HG03135 (cell line): ENCODE data around the gene BNIP2.
"Not testable (repeated sequence)": the region's sequence is repeated elsewhere in the genome, so short reads cannot be mapped to it uniquely, and the experiment has no call there.

Experiments used
- ATAC-seq: cut with Tn5 transposase; IDR thresholded peaks from one replicate; pipeline ENCODE4 v1.9.1; 2021; ENCODE audit warnings: mild to moderate bottlenecking, moderate library complexity; ENCODE audit not compliant: unreplicated experiment

The BNIP2 gene

DNA sequence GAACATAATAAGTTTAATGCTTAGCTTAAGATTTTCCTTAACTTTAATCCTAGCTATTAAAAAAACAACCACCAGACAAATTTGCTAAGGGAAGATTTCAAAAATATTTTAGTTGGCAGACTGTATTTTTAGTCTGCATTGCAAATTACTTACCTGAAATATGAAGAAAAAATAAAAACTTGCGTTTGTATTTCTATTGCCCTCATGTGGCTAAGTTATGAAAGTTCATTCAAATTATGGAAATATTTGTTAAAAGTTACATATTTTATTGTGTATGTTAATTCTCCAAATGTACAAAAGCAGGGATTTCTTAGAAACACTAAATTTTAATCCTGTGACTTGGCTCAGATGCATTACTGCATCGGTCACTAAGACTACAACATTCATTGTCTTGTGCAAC is 46.8 kb downstream of the BNIP2 start:
- ATAC-seq = no peak

DNA sequence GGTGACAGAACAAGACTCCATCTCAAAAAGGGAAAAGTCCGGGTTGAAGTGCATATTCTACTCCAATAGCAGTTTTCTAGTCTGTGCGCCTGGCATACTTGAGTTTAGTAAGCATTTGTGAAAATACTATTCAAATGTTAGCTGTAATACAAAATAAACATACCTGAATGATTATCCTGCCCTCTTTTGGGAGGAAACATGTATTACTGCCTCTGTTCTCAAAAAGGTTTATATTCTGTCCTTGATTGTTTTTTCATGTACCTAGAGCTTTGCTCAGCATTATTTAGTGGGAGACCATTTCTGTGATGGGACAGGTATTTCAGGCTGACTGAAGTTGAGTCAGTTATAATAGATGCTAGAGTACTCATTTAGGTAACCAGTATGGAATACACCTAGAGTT is 51.6 kb downstream of the BNIP2 start:
- not testable (repeated sequence) for ATAC-seq

DNA sequence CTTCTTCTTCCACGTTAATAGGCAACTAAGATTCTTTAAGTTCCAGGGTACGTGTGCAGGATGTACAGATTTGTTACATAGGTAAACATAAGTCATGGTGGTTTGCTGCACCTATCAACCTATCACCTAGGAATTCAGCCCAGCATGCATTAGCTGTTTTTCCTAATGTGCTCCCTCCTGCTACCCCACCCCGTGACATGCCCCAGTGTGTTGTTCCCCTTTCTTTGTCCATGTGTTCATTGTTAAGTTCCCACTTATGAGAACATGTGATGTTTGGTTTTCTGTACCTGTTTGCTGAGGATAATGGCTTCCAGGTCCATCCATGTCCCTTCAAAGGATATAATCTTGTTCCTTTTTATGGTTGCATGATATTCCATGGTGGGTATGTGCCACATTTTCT is 52.9 kb downstream of the BNIP2 start:
- no peak for ATAC-seq

DNA sequence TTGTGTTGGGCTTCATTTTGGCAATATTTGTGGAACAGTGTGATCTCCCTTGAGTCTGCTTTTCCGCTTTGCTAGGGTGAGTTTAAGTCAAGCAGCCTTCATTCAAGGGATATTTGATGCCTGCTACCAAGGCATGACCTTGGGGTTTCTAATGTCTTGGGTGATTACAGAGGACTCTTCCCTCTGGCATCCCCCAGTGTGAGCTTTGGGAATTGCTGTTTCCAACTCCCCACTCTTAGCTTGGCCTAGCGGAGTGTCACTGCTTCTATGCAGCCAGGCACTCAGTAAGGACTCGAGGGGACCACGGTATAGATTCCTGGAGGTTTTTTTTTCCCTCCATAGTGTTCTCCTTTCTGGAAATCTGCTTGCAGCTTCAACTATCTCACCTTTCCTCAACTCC is 56.4 kb downstream of the BNIP2 start:
- no peak for ATAC-seq

DNA sequence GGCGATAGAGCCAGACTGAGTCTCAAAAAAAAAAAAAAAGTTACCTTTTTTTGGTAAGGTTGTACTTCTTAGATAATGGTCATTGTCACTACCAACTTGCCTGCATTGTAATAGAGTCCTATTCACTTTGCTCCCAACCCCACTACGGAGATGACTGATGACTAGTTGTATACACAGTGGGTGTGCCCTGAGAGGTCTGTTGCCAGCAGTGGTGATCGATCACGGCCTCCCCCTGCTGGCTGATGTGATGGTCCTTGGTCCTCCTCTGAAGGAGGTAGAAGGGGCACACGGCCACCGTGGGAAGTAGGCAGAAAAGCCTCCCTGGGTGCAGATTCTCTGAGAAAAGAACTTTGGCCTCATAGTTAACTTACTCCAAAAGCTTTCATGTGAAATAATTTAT is 66.8 kb downstream of the BNIP2 start:
- no peak for ATAC-seq

DNA sequence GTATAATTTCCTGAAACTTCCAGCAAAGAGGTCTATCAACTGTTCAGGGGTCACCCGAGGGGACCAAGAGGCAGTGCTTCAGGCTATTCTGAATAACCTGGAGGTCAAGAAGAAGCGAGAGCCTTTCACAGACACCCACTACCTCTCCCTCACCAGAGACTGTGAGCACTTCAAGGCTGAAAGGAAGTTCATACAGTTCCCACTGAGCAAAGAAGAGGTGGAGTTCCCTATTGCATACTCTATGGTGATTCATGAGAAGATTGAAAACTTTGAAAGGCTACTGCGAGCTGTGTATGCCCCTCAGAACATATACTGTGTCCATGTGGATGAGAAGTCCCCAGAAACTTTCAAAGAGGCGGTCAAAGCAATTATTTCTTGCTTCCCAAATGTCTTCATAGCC is 70.7 kb downstream of the BNIP2 start:
- no peak for ATAC-seq

DNA sequence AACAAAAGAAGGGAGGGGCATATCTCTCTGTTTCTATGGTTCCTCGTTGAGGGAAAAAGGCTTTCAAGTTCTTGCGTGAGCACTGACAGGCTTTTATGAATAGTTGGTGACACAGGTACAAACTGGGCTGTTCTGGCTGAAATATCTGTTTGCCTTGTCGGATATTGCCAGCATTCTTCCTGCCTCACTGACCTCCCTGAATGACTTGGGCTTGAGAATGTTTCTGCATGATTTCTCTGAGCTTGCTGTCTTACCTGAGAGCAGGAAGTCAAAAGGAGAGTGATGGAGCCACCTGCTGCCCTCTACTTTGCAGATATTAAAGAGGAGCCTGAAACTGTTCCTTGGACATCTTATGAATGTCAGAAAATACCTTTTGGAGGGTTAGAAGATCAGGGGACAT is 72.7 kb downstream of the BNIP2 start:
- ATAC-seq = no peak

DNA sequence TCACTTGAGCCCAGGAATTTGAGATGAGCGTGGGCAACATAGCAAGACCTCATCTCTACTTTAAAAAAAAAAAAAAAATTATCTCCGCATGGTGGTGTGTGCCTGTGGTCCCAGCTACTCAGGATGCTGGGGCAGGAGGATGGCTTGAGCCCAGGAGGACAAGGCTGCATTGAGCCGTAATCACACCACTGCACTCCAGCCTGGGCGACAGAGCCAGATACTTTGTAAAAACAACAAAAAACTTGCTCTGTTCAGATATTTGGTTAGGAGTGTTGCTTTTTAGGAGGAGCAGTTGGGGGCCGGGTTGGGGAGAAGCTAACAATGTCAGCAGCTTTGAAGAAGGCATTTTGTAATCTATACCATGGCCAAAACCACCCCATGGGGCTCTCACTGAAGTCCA is 73.5 kb downstream of the BNIP2 start:
- ATAC-seq = no peak

DNA sequence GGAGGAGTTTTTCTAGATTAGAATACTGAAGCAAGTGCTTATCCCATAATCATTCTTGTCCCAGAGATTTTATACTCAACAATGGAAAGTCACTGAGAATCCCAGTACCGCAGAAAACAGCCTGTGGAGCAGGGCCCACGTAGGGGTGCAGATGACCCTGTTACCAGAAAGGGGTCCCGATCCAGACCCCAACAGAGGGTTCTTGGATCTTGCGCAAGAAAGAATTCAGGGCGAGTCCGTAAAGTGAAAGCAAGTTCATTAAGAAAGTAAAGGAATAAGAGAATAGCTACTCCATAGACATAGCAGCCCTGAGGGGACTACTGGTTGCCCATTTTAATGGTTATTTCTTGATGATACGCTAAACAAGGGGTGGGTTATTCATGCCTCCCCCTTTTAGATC is 75.0 kb downstream of the BNIP2 start:
- ATAC-seq = no peak

DNA sequence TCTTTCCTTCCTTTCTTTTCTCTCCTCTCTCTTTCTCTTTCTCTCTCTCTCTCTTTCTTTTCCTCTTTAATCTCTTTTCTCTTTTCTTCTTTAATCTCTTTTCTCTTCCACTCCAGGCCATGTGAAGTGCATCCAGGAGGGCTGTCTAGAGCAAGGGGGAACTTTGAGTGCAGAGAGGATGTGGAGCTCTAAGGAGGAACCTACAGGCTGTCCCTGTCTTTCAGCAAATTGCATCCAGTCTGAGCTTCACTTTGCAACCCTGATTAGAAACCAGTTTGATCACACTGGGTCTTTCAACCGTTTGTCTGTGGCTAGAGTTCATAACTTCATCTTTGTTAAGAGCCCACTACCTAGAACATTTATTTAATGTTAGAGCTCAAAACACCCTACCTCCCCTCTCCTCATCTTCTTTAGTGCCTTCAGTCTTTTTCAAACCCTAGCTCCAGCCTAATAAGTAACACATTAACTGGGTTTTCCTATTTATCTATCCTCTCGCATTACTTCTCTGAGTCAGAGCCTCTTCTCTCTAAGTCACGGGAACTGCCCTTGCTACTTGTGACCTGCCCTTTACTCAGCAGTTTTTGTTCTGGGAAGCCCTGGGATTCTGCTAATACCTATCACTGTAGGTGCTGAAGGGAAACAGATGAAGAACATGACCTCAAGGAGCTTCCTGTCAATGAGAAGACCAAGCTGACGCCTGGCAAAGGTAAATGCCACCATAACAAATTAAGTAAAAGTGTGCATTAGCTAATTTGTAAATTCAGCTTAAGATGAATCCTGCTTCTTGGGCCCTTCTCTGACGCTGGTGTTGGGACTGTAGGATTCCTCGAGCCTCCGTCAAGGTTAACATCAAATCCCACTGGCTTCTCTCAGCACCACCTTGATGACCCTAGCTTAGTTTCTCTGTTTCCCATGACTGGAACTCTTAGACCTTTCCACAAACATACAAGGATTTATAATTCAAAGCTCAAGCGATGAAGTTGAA is 77.6 kb downstream of the BNIP2 start, which contains the start of gene GCNT3:
TSS of gene GCNT3 (plus strand) at position 508 of the 985 bp plus-strand sequence. CDS start 6,456 bp downstream, outside the sequence.
- no peak for ATAC-seq

DNA sequence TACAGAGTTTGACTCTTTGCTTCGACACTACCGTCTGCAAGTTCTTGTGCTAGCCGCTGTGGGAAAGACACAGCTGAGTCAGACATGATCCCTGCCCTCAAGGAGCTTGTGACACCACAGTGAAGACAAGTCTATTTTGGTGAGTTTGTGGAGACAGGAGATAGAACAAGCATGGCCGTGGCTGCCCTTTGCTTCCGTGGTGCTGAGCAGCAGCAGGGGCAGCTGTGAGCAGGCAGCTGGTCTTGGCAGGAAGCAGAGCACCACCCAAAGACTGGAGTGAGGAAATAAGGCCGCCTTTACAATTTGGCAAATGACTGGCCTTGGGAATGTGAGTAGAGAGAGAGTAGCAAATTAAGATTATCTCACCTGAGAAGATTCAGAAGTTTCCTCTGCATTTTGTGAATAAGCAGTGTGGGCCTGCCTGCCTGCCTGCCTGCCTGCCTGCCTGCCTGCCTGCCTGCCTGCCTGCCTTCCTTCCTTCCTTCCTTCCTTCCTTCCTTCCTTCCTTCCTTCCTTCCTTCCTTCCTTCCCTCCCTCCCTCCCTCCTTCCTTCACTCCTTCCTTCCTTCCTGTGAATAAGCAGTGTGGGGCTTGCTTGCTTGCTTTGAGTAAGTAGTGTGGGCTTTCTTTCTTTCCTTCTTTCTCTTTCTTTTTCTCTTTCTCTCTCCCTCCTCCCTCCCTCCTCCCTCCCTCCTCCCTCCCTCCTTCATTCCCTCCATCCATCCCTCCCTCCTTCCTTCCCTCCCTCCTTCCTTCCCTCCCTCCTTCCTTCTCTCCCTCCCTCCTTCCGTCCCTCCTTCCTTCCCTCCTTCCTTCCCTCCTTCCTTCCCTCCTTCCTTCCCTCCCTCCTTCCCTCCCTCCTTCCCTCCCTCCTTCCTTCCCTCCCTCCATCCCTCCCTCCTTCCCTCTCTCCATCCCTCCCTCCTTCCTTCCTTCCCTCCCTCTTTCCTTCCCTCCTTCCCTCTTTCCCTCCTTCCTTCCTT is 79.1 kb downstream of the BNIP2 start:
- no peak for ATAC-seq
